Stimulated activated CD8-positive, alpha-beta memory T cell treated with anti-CD3 and anti-CD28 coated beads, Interleukin-15, amount 100 ng/mL, for 24 hours (primary cell): ENCODE measurements around the gene CD300LG.
"Not testable (repeated sequence)": the region's sequence is repeated elsewhere in the genome, so short reads cannot be mapped to it uniquely, and the experiment has no call there.

Experiments
- DNase-seq: peaks from one replicate; pipeline ENCODE4 v3.0.0-alpha.2; 2020; ENCODE audit warnings: low read depth

Gene CD300LG

DNA sequence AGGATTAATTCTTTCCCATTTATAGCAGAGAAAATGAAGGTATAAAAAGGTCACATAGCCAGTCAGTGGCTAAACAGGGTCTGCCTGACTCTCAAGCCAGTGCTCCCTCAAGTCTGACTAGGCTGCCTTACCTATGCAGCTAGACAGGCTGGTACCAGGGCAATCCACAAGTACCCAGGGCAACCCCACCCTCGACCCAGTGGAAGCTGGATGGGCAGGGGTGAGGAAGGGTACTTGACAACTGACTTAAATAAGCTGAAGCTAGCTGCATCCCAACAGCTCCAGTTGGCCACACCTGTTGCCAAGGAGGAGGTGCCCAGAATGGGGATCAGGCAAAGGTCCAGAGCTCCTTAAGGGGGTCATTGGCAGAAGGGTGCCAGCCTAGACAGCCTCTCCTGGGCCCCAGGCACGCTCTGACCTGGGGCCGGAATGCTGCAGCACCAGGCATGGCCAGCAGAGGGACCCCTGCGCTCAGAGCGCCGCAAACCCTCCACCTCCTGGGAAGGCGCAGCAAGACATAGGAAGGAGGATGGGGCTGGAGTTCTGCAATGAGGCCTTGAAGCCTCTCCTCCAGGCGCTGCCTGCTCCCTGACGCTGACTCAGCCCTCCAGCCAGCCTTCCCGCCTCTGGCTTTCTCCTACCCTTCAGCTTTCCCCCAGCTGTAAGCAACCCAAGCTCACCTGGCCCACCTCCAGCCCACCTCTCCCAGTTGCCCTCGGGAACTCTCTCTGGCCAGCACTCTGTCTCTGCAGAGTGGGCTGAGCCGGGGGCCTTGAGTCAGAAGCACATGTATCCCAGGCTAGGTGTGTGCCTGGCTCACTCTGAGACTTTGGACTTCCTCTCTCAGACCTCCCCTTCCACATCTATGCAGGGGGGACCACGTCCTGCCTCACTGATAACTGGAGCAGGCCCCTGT lies 31.5 kb downstream of the CD300LG start:
- DNase-seq, result peak; percentile 58

- no peak for DNase-seq
Observed at GRCh38 chr17:43879723-43880419, 32.9 kb downstream of the CD300LG start.

DNA sequence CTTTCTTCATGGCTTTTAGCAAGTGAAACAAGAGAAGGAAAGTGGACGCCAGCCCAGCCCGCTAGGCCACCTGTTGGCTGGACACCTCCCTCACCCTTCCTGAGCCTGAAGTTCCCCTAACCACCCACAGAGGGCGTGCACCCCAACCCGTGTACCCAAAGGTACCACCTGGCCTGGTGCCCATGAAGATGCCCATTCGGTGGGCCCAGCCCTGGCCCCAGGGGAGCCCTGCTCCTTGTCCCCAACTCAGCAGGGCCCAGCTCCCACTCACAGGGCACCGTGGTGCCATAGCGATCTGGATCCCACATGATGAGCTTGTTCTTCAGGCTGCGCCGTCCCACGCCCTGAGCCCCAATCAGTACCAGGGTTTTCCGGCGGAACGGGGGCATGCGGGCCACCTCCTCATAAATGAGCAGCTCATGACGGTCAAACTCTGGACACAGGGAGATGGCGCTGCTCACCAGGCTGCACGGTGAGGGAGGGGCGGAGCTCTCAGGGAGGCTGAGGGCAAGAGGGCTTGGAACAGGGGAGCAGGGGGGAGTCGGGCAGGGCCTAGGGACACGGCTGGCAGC lies 33.5 kb downstream of the CD300LG start:
- no peak for DNase-seq

- DNase-seq, result no peak
Observed at GRCh38 chr17:43881181-43881580, 34.2 kb downstream of the CD300LG start.

DNA sequence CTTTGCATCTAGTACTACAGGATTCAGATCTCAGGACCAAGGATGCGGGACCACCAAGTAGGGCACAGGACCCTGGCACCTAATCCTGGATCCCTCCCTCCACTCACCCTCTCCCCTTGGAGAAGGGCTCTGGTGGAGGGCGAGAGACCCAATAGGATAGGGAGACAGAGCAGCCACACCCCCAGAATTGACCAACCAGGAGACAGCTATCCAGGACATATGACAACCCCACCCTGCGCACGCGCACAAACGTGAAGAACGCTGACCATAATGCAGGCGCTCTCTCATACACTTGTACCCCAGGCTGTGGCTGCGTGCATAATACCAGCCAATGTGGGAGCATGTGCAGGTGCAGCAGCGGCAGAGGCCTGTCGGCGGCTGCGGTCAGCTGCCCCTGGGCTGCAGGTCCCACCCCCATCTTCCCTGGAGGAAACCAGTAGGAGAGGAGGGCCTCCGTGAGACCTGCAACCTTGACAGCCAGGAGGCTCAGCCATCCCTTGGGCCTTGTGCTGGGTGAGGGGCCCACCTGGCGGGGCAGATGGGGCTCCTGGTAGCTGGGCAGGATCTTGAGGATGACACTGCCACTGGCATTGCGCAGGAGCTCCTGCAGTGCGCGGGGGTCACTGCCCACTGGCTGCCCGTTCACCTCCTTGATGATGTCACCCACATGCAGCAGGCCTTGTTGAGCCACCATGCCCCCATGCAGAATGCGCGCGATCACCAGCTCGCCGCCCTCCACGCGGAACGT lies 35.0 kb downstream of the CD300LG start:
- no peak for DNase-seq

- no peak for DNase-seq
Observed at GRCh38 chr17:43882761-43883415, 35.9 kb downstream of the CD300LG start.

DNA sequence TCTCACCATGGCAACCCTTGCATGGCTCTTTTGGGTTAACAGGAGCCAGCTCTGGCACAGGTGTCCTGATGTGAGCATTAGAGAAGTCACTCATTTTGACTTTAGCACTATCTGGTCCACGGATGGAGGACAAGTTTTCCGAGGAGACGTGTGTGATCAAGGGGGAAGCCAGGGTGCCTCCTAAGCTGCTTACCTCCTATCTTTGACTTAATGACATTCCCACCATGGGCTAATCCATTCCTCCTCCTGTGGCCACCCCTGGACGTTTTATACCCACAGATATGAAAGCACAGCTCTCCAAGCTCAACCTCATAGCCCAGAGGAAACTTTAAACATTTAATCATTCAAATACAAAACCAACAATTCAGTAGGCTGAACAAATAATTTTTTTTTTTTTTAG lies 41.6 kb downstream of the CD300LG start:
- DNase-seq, result no peak

GRCh38 chr17:43890240-43890639 lies 43.3 kb downstream of the CD300LG start:
- no peak for DNase-seq

GRCh38 chr17:43891851-43892646 lies 45.1 kb downstream of the CD300LG start:
- DNase-seq, result no peak

GRCh38 chr17:43892647-43892952 lies 45.6 kb downstream of the CD300LG start:
- no peak for DNase-seq

DNA sequence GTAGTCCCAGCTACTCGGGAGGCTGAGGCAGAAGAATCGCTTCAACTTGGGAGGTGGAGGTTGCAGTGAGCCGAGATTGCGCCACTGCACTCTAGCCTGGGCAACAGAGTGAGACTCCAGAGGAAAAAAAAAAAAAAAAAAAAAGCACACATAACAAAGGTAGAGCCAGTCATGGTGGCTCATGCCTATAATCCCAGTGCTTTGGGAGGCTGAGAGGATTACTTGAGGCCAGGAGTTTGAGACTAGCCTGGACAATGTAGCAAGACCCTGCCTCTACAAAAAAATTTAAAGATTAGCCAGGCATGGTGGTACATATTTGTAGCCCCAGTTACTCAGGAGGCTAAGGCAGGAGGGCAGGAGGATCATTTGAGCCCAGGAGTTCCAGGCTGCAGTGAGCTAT lies 47.5 kb downstream of the CD300LG start:
- DNase-seq, result not testable (repeated sequence)

- no peak for DNase-seq
Observed at GRCh38 chr17:43897831-43898230, 50.9 kb downstream of the CD300LG start.

GRCh38 chr17:43898446-43898845 lies 51.5 kb downstream of the CD300LG start:
- DNase-seq, result no peak

DNA sequence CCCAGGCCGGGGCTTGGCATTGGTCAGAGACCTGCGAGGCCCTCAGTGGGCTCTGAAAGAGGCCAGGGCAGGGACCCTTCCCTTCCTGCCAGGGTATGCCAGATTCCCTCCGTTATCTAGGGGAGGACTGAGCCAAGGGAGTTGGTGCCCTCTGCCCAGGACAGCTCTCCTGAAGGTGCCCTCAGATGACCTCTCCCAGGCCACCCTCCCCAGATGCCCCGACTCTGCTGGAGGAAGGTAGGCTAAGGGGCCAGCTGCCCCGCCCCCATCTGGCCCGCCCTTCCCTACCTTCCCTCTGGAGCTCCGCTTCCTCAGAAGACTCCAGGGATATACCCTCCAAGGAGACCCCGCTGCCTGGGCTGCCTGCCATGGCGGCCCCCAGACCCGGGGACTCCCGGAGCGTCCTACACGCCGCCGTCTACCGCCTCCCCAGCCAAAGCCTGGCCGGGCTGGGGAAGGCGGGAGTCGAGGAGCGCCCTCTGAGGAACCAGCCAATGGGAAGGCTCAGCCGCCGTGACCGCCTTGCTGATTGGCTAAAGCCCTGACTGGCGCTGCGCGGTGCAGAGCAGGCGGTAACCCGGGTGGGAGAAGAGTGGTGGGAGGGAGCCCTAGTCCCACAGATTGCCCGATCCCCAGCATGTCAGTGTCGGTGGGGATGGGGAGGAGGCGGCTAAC lies 53.3 kb downstream of the CD300LG start:
- DNase-seq, result peak; percentile 56

DNA sequence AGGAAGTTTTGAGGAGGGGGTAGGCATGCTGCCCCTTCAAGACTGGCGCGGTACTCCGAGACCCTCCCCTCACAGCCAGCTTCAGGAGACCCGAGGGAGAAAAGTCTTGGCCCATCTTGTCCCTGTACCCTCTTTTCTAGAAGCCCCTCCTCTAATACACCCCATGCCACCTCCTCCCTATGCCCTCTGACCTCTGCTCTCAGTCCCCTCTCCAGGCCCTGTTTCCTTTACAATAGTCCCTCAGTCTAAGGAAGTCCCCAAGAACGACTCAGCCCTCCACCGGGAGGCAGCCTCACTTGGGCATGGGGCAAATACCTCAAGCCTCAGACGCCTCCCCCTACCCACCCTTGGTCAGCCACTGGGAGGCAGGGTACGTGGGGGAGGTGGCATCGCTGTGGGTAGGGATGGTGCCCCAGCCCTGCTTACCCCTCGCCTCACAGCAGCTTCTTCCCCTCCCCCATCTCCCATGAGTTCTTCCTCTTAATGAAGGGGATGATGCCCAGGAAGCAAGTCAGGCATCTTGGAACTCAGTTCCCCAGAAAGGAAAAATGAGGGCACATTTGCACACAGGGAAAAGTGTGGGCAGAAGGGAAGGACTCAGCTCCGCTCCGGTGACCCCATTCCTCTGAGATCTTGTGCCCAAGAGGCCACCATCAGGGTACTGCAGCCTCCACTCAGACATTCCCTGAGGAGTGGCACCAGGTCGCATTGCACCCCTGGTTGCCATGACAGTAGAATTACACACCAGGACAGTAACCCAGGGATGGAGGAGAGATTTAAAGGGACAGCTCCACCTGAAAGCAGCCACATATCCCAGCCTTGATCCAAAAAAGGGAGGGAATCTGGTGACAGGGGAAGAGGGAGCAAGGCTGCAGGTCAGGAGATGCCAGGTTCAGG lies 54.1 kb downstream of the CD300LG start:
- DNase-seq, result no peak

GRCh38 chr17:43901861-43902589 lies 55.0 kb downstream of the CD300LG start:
- no peak for DNase-seq

DNA sequence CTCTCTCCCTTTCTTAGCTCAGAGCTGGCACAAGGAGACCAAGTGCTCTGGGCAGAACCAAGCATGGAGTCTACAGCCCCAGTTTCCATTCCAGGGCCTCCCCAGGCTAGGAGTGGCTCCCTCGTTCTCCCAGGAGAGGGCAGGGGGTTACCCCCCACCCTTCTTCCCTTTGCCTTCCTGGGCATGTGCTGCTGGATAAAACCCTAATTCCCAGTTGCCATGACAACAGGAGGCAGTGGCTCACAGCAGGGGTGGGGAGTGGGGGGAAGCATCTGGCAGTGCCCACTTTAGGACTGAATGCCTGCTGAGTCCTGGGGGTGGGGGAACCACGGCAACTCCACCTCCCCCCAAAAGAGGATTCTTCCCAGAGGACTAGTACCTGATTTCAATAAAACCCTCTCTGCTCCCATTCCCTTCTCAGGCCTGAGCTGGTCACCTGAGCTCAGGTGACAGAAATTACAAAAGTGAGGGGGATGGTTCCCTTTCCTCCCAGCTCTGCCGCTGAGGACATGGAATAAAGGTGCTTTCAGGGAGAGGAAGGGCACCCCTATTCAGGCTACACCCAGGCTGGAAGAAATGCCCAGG lies 58.5 kb downstream of the CD300LG start:
- no peak for DNase-seq
